HG03060 (cell line): ENCODE results near the gene ITGA11.

Source experiments
- ATAC-seq: cut with Tn5 transposase; IDR thresholded peaks from one replicate; pipeline ENCODE4 v1.9.1; 2021; ENCODE audit warnings: low read depth, moderate number of reproducible peaks; ENCODE audit not compliant: unreplicated experiment

Gene ITGA11

DNA sequence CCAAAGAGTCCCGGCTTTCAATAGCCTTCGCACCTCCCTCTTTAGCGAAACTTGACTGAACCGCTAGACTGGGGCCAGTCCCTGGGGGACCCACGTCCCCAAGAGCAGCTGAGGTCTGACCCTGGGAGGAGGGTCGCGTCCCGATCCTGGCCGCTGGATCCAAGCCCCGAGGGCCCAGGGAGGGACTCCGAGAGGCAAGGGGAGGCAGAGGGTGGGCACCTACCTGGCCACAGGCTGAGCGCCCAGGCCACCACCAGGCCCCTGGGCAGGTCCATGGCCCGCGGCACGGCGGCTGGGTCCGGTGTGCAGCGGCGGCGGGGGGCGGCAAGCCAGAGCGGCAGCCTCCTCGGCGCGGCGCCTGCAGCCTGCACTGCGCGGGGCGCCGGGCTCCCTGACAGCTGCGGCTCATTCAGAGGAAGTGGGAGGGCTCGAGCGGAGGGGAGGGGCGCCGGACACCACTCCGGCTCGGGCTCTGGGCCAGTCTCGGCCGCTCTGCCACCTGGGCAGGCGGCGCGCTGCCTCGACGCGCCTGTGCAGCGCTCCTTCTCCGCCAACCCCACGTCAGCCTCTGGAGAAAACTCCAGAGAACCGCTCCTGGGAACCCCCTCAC is at the start of gene ITGA11:
TSS of gene ITGA11 (minus strand) at position 372 of the 610 bp plus-strand sequence. CDS start at position 275, 97 bp downstream.
- ATAC-seq: no peak

DNA sequence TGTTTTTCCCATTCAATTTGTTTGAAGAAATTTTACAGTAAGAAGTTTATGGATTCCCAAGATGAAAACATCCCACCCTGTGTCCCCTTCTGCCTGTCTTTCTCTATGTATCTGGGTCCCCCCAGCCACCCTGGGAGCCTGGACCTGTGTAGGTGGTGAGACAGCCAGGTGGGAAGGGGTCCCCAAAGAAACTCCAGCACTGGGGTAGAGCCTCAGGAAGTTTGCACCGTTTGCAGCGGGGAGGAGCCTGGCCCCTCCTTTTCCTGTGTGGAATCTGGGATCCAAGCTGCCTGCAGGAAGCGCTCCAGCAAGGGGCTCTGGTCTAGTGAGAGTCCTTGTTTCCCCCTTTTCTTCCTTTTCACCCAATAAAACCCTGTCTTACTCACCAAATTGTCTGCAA is 49.4 kb upstream of the ITGA11 start:
- no peak for ATAC-seq

DNA sequence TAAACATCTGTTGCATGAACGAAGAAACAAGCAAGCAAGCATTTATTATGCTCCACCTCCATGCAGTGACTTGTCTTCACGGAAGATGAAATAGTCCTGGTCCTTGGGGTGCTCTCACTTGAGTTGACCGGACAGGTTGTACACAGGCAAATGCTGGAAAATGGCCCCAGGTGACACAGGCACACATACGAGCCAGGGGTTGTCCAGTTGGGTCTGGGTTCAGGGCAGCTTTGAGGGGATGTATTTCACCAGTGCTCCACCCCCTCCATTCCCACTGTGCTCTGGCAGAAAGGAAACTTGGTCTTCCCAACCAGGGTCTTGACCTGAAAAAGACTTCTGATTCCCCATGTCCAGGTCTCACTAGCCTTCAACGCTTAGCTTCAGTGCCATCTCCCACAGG is 48.3 kb upstream of the ITGA11 start:
- ATAC-seq: no peak

GRCh38 chr15:68479870-68480269 is 47.9 kb upstream of the ITGA11 start:
- ATAC-seq: no peak

DNA sequence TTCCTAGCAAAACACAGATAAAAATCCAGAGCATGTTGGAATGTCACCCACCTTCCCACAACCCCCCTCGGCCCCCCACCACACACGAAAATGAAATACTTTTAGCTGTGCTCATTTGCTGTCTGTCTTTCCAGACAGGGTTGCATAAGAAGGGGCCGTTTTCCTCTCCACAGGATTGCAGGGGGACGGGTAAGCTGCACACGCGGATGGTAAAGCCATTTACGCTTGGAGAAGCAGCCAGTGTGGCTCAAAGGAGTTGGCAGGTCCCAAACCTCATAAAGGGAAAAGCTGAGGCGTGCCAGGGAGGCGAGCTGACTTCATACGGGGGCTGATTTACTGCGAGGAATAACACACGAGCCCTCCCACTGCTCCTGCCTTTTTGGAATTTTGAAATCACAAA is 47.4 kb upstream of the ITGA11 start:
- ATAC-seq: no peak

GRCh38 chr15:68478853-68479252 is 46.9 kb upstream of the ITGA11 start:
- ATAC-seq: no peak

GRCh38 chr15:68475449-68475848 is 43.5 kb upstream of the ITGA11 start:
- ATAC-seq: no peak

GRCh38 chr15:68471541-68471940 is 39.6 kb upstream of the ITGA11 start:
- ATAC-seq: no peak

GRCh38 chr15:68470976-68471375 is 39.0 kb upstream of the ITGA11 start:
- no peak for ATAC-seq

DNA sequence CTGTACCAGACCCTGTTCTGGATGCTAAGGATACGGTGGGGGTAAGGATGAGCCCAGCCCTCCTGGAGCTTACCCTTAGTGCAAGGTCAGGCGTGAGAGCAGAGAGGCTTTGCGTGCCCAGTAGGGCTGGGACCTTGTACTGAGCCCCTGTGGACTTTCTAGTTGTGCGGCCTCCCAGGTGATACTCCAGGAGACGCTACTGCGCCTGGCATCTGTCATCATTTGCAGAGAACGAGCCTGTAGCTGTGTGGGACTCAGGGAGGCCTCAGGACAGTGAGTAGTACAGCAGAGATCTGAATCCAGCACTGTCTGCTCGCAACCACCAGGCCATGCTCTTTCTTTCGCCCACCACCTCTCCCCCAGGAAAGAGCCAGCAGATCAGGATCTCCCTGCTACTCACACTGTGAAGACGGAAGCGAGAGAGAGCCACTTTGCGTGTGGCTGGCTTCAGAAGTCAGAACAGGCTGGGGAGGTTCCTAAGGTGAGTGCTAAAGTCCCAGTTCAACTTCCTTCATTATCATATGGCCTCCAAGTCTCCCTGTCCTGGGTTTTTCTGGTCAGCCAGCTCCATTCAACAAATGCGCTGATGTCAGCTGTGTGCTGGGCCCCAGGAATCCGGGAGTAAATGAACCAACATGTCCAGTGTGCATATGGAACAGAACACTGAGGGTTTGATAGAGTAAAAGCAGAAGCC is 38.2 kb upstream of the ITGA11 start:
- no peak for ATAC-seq

GRCh38 chr15:68469162-68470048 is 37.4 kb upstream of the ITGA11 start:
- no peak for ATAC-seq

DNA sequence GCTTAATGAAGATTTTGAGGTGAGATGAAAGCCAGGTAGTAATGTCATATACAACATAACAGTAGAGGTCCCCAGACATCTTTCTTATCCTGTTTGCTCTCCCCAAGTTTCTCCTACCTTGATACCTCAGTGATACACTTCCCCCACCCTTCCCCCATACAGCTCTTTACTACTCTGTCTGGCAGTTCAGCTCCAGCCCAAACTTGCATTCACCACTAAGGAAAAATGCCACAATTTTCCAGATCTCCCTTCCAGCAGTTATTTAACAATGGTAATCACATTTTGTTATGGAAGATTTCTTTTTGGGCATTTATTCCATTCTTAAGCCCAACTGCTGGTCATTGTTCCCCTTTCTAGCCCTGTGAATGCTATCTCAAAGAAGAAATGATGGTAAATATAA is 34.9 kb upstream of the ITGA11 start:
- ATAC-seq: no peak

DNA sequence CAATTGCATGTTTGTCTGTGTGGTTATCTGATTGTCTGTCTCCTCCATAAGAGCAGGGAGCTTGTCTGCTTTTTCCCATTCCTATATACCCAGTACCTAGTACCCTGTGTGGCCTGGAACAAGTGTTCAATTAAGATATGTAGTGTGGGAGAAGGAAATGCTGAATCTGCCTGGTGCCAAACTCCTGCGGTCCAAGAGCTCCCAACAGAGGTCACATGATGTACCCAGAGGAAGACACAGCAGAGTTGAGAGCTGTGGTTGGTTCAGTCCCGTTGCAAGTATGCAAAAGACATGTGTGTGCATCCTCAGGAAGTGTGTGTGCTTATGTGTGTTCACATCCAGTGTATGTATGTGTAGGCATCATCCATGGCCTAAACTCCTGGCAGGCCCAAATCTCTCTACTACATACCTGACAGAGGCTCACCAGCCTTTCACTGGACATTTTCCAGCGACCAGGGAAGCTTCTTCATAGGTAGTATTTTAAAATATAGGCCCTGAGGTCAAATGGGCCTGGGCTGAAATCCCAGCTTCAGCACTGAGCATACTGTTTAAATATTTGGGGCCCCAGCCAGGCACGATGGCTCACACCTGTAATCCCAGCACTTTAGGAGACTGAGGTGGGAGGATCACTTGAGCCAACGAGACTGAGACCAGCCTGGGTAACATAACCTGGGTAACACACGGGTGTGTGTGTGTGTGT is 34.0 kb upstream of the ITGA11 start:
- no peak for ATAC-seq

DNA sequence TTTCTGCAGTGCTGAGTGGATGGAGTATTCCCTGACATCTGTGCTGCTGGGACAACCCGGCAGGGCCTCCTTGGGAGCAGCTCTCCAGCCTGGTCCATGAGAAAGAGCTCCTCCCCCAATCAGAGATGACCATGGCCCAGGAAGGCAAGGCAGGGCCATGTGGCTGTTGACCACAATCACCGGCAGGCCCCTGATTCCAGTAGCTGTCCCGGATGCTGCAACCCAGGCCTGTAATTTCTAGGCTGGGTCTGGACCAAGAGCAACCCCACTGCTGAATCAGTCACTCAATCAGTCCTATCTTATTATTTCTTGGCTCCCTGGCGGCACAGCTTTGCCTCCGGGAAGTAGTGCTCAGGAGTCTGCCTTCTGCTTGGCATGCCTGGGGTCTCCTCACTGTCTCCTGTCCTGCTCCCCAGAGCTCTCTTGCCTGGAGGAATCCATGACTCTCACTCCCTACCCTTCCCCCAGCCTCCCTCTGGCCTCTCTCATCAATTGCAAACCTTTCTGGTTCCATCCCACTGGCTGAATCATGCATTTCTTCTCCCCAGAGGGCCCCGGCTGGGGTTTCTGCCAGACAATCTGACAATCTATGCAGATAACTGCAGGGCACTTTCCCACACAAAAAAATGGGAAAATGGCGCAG is 32.6 kb upstream of the ITGA11 start:
- ATAC-seq: no peak

GRCh38 chr15:68463996-68464395 is 32.0 kb upstream of the ITGA11 start:
- no peak for ATAC-seq

DNA sequence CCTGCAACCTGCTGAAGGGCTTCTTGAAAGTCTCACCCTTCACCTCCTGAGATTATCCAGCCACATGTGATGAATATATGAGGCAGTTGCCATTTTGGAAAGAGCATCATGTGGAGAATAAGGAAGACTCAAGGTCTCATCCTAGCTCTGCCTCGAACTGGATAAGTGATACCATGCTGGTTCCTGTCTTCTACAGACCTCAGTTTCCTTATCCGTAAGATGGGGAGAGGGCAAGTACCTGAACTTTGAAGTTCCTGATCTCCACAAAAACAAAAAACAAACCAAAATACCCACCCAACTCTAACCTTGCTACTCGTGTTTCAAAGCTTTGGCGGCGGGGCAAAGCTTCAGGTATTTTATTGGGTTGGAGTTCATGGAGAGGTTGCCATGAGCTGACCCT is 31.5 kb upstream of the ITGA11 start:
- no peak for ATAC-seq

- no peak for ATAC-seq
Observed at GRCh38 chr15:68460166-68460565, 28.2 kb upstream of the ITGA11 start.

DNA sequence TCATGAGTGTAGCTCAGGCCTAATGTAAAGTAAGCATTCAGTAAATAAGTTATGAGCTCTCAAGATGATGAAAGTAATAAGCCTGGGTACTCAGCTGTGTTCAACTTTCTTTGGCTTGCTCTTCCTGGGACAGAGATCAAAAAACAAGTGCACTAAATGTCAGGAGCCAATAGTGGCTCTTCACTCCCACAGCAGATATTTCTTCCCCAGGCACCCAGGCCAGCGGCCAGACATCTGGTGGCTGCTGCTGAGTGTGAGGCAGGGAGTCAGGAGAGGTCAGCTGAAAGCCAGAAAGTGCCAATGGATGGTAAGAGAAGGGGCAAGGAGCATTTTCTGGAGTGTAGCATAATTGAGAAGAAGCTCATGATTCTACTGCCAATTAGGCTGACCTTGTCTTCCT is 18.2 kb upstream of the ITGA11 start:
- ATAC-seq: no peak

- no peak for ATAC-seq
Observed at GRCh38 chr15:68449389-68449788, 17.4 kb upstream of the ITGA11 start.

DNA sequence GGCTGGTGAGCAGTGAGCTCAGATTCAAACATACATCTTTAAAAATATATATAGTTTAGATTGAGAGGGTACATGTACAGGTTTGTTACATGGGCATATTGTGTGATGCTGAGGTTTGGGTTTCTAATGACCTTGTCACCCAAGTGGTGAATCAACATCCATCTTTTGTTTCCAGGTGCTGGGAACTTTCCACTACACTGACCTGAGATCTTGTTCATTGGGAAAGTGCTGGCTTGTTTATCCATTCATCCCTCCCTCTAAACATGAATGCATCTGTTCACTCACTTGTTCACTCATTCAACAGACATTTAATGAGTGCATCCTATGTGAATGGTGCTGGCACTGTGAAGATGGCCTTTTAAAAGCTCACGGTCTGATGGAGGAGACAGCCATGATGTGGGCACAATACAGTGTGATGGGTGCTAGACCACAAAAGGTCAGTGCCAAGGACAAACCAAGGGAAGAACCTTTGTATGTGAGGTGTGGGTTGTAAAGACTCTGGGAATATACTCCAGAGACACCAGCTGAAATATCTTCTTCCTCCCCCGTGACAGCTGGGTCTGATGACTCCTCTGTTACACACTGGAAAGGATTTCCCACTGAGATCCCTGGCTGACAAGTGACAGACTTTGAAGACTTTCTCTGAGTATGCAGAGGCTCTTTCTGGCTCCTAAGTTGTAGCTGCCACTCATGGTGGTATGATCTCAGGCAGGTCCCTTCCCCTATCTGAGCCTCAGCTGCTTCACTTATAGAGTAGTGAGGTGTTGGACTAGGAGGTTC is 16.2 kb upstream of the ITGA11 start:
- no peak for ATAC-seq
